GM18508 (cell line): Measurements from ENCODE around the gene ZC3H12D.
"Not testable (repeated sequence)": the region's sequence is repeated elsewhere in the genome, so short reads cannot be mapped to it uniquely, and the experiment has no call there.

ENCODE experiments used
- ATAC-seq: cut with Tn5 transposase; IDR thresholded peaks from one replicate; pipeline ENCODE4 v1.9.1; 2021; ENCODE audit warnings: moderate number of reproducible peaks; ENCODE audit not compliant: insufficient read depth, unreplicated experiment

Gene ZC3H12D

DNA sequence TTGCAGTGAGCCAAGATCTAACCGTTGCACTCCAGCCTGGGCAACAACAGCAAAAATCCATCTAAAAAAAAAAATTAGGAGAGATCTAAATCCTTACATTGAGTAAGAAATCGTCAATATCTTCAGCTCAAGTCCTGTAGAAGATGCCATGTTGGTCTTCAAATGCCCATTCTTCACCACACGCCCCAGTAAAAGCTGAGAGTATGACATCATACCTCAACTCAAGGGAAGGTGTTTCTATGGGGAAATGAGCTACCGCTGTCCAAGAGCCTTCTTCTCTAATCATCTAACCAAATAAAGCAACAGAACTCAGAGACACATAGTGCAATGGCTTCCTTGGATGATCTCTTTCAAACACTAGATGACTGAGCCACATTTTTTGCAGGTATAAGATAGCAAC lies 2.5 kb upstream of the ZC3H12D start:
- no peak for ATAC-seq

DNA sequence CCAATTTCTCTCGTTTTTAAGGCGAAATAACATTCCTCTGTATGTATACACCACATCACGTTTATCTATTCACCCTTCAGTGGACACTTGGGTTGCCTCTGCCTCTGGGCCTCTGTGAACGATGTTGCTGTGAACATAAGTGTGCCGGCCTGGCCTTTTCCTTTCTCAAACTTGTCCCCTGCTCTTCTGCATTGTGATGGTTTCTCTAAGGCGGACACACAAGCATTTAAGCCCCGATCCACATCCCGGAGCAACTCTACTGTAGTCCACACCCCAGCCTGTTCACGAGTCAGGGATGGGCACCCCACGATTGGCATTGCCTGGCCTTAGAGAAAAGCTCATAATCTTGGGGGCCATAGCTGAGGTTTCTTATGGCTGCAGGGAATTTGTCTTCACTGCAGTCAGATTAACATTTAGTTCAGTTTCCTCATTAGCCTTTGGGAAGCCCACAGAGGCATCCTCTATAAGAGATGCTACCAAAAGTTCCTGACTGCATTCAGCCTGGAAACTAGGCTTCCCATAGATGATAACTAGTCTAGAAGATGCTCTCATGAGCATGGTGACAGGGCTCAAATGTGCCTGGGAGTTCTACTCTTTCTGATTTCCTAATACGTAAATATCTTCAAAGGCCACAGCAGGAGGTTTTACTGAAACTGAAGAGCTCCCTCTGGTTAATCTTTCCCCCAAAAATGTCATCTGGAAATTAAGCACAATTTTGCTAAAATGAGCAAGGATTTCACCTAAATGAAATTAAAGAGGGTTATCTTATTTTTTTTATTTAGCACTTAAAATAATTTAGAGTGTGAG lies 762 bp downstream of the ZC3H12D start:
- no peak for ATAC-seq

GRCh38 chr6:149483334-149483725 lies 1.5 kb downstream of the ZC3H12D start:
- ATAC-seq, result no peak

DNA sequence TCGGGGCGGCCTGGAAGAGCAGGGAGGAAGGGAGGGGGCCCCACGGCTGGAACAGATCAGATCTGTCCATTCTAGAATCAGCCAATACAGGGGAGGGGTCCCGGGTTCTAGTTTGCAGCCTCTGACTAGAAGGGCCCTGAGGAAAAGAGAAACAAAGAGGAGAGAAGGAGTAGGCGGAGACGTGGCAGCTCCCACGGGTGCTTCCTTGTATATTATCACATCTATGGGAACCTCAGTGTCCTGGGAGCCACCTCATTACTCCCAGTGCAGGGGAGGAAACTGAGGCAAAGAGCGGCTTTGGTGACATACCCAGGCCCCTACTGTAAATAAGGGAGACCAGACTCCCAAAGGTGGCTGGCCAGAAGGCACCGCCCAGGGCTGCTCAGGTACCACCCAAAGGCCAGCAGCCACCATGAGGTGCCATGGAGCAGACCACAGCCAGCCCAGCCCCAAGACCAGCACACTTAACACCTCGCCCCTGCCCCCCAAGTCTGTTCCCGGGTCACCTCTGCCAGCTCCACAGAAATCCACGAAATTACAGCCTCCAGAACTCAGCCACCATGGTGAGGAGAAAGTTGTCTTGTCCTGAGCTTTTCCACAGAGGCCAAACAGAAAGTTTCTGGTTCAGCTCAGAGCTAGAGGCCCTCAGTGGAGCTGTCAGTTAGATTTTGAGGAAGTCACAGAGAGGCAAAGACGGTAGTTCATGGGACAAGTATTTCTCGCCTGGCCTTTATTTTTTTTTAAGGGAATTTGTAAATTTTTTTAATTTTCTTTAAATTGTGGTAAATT lies 2.1 kb downstream of the ZC3H12D start:
- no peak for ATAC-seq

- ATAC-seq, result no peak
Observed at GRCh38 chr6:149480502-149481280, 4.1 kb downstream of the ZC3H12D start.

DNA sequence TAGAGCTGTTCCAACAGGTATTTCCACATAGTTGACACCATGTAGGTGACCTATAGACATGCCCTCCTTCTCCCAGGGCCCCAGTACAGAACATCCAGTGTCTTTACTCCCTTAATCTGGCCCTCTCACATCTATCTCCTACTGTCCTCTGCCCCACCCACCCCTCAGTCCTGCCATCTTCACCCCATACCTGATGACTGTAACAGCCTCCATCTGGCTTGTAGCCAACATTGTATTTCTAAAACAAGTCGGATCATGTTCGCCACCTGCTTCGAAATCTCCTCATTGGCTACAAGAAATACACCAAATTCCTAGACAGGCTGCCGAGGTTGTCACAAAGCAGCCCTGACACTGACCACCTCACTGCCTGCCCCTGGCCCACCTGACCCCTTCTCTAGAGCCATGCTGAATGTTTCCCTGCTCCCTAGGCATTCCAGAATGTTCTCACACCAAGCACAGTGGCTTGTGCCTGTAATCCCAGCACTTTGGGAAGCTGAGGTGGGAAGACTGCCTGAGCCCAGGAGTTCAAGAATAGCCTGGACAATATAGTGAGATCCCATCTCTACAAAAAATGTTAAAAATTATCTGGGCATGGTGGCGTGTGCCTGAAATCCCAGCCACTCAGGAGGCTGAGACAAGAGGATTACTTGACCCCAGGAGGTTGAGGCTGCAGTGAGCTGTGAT lies 6.0 kb downstream of the ZC3H12D start:
- no peak for ATAC-seq

DNA sequence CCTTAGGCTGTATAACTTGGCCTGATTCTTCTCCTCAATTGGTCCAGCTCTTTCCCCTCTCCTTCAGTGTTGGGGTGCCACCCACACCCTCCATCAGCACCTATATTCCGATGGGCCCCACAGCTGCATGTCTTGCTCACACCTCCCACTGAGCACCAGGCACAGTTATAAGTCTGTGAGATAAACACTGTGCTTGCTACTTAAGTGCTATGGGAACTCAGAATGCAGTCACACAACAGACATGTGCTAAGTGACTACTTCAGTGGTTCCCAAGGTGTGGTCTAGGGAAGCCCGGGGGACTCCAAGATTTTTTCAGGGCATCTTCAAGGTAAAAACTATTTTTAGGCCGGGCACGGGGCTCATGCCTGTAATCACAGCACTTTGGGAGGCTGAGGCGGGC lies 7.3 kb downstream of the ZC3H12D start:
- ATAC-seq, result no peak

DNA sequence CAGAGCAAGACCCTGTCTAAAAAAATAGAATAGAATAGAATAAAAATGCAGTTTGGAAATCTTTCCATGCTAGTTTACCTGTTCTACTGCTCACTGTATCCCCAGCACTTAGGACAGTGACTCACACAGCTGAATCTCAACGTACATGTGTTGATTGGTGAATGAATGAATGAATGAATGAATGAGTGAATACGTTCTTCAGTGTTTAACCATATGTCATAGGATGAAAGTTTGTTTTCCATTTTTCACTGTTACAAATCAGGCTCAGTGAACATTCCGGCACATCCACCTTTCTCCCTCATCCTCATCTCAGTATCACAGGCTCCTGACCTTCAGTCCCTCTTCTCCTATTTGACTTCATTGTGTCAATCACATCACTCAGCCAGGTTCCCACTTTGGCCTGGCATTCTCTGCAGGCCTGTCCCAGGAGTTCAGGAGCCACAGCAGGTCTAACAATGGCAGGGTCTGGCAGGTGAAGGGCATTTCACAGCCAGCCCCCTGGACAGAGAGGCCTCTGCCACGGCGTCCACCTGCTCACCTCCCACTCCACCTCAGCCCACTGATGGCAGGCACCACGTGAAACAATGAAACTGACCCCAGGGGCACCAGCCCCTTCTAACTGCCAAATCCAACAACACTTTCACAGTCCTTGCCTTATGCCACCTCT lies 7.9 kb downstream of the ZC3H12D start:
- ATAC-seq, result no peak

- no peak for ATAC-seq
Observed at GRCh38 chr6:149474108-149474935, 10.5 kb downstream of the ZC3H12D start.

- ATAC-seq, result no peak
Observed at GRCh38 chr6:149473080-149474052, 11.4 kb downstream of the ZC3H12D start.

DNA sequence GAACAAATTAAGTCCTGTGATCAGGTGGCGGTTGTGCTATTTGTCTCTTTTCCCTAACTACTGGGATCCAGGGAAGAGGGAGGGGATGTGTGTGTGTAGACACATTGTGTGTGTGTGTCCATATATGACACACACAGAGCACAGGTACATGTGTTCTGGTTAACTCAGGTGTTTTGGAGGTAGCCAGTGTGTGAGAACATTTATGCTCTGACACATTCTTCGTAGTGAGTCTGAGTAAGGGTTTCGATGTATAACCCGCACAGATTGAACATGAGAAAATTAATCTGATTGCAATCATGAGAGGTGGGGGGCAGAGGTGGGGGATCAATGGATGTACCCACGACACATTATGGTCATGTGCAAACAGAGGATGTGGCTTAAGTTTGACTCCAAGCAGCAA lies 12.6 kb downstream of the ZC3H12D start:
- ATAC-seq, result no peak

DNA sequence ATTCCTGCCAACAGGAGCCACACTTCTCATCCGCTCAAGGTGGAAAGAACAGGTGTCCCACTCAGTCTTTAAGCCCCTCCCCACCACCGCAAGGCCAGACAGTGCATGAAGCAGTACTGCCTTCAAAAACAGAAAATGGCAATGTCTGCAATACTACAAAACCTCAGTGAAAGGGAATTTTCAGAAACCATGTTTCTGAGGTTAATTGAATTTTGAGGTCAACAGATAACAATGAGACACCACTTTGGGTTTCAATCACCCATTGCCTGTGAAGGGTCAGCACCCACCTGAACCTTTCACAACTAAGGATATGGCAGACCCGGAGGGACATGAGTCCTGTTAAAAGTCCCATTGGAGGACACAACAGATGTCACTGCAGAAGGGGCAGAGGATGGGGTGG lies 13.0 kb downstream of the ZC3H12D start:
- peak; percentile 35 for ATAC-seq

DNA sequence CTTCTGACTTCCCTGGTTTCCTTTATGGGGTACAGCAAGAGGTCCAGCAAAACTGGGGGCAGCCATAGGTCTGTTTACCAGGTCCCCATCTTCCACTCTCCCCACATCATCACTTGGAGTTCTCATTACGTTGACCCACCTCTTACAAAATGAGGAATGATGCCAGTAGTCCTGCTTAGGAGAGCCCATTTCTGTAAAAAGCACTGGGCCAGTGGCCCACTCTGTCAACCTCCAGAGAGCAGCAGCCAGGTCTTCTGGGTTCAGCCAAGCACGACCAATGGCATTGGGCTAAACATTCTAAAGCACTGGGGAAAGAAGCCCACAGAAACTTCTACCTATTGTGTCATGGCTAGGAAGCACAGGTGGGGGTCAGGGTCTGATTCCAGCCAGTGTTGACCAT lies 13.9 kb downstream of the ZC3H12D start:
- ATAC-seq, result no peak

DNA sequence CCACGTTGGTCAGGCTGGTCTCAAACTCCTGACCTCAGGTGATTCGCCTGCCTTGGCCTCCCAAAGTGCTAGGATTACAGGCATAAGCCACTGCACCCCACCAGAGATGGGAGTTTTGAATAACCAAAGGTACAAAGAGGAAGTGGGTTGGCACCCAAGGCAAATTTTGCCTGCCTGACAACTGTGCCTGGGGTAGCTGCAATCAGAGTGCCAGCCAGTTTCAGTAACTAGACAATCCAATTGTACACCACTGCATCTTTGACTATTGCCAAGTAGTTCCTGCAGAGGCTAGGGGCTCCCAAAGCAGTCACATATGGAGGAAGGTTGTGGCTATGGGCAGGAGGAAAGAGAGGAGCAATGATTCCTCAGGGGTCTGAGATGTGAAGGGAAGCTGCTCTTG lies 16.6 kb downstream of the ZC3H12D start:
- no peak for ATAC-seq

DNA sequence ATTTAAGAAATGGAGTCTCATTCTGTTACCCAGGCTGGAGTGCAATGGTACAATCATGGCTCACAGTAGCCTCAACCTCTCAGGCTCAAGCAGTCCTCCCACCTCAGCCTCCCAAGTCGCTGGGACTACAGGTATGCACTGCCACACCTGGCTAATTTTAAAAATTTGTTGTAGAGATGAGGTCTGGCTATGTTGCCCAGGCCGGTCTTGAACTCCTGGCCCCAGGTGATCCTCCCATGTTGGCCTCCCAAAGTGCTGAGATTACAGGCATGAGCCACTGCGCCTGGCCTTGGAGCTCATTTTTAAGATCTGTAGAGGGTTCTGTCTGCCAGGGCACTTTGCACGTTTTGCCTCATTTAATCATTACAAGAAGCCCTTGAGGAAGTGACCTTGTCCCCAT lies 17.5 kb downstream of the ZC3H12D start:
- no peak for ATAC-seq

DNA sequence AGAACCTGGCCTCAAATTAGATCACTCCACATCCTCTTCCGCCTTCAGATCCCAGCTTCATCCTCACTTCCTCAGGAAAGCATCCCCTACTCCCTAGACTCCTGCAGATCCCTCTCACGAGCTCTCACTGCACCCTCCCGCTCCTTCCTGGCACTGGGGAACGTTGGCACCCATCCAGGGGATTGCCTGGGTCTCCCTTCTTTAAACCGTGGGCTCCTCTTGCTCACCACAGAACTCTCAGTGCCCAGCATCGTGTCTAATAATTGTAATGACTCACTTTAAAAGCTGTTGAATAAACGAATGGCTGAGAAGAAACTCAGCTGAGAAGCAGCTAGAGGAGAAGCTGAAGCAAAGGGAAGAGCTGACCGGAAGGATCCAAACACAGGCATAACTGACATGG lies 20.4 kb downstream of the ZC3H12D start:
- ATAC-seq, result no peak

DNA sequence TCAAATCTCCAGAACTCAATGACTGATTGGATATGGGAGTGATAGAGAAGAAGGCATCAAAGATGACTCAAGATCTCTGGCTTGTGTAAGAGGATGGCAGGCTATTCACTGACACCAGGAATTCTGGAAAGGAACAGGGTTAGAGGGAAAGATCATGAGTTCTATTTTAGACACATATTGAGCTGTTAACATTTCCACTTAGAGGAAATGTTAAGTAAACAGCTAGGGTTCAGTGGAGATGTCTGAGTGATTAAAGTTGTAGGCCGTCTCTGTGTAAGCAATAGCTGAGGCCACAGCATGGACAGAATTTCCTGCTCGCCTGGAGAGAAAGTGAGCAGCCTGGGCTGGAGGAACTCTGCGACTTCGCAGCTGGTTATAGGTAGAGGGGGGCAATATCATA lies 21.0 kb downstream of the ZC3H12D start:
- no peak for ATAC-seq

DNA sequence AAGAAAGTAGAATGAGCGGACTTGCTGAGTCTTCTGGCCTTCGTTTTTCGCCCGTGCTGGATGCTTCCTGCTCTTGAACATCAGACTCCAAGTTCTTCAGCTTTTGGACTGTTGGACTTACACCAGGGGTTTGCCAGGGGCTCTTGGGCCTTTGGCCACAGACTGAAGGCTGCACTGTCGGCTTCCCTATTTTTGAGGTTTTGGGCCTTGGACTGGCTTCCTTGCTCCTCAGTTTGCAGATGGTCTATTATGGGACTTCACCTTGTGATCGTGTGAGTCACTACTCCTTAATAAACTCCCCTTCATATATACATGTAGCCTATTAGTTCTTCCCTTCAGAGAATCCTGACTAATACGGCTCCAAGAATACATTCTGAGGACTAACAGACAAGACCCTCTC lies 22.1 kb downstream of the ZC3H12D start:
- not testable (repeated sequence) for ATAC-seq
